ENCODE results near the gene HORMAD2.
A peak's percentile ranks its signal among the peaks of the same experiment; 100 is the strongest.

HORMAD2 gene

DNA sequence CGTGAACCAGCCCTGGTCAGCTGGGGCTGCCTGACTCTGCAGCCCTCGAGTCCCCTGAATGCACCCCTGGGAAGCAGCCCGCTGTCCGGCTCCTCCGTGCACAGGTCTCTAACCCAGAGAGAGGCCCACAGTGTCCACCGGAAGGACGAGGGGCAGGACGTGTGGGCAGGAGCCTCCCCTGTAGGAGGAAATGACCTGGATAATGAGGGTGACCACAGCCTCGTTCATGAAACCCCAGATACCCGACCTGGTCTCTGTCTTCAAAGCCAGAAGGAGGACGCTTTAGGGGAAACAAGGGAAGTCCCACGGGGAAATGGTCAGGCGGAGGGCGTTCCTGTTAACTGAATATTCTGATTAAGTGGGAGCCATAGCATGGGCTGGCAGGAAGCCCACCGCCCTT is 143.0 kb downstream of the HORMAD2 start:
- H3K4me3 ChIP-seq (ENCODE audit: low read depth, low read length): no peak overlapping the region
- TF ChIP-seq, protein P1, sequence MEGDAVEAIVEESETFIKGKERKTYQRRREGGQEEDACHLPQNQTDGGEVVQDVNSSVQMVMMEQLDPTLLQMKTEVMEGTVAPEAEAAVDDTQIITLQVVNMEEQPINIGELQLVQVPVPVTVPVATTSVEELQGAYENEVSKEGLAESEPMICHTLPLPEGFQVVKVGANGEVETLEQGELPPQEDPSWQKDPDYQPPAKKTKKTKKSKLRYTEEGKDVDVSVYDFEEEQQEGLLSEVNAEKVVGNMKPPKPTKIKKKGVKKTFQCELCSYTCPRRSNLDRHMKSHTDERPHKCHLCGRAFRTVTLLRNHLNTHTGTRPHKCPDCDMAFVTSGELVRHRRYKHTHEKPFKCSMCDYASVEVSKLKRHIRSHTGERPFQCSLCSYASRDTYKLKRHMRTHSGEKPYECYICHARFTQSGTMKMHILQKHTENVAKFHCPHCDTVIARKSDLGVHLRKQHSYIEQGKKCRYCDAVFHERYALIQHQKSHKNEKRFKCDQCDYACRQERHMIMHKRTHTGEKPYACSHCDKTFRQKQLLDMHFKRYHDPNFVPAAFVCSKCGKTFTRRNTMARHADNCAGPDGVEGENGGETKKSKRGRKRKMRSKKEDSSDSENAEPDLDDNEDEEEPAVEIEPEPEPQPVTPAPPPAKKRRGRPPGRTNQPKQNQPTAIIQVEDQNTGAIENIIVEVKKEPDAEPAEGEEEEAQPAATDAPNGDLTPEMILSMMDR (IDR thresholded peaks at IDR 0.05; ENCODE audit: insufficient read depth, low read depth, low read length, missing control alignments): no peak
- no peak for DNase-seq (ENCODE audit: low read depth)

DNA sequence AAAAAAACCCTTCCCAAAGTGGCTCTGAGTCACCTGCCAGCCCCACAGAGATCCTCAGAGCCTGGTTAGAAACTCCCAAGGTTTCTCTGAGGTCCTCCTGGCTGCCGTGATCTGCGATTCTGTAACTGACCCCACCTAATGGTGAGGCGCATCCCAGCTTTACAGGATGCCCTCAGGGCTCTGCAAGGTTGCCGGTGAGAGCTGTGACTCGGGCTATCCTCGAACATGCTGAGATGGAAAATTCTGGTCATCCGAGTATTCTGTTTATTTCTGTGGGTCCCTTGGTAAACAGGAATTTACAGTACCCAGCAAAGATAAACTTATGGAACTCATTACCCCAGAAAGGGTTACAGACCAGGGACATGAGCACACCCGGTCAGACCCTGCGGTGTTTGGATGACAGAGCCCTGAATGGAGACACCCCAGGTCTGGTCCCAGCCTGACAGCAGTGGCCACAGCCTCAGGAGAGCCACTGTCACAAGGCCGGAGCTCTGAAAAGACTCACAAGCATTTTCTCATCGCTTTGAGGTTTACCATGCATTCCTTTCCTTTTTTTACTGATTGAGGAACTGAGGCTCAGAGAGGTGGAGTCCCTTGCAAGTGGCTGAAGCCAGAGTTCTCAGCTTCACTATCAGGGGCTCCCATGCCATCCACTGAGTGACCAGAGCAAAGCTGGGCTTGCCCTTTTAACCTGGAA is 144.0 kb downstream of the HORMAD2 start:
- TF ChIP-seq, protein P1 (IDR thresholded peaks at IDR 0.05; ENCODE audit: insufficient read depth, low read depth, low read length, missing control alignments): no peak
- DNase-seq (ENCODE audit: low read depth): peak; percentile 35
- H3K4me3 ChIP-seq (ENCODE audit: low read depth, low read length): no peak overlapping the region

DNA sequence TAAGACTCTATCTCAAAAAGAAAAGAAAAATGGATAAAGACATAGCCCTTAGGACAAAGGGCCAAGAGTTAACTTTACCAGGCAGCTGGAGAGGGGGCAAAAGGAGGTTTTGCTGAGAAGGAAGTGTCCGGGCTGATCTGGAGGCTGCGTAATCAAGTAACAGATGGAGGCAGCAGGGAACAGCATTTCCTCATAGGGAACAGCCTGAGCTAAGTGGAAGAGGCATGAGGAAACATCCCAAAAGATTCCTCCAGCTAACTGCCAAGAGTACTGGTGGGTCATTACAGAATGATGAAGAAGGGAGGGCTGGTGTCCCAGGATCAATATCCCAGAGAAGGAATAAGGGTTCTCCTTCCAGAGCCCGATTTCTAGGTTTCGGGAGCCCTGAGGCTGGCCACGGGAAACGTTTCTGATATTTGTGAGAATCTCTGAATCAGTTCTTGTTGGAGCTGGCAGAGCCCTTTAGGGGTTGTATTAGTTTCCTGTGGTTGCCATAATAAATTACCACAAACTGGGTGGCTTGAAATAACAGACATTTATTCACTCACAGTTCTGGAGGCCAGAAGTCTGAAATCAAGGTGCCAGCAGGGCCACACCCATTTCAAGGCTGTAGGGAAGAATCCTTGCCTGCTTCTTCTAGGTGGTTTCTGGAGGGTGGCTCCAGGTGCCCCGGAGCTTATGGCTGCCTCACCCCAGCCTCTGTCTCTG is 145.1 kb downstream of the HORMAD2 start:
- DNase-seq (ENCODE audit: low read depth): no peak
- TF ChIP-seq, protein P1 (IDR thresholded peaks at IDR 0.05; ENCODE audit: insufficient read depth, low read depth, low read length, missing control alignments): no peak
- no peak overlapping the region for H3K4me3 ChIP-seq (ENCODE audit: low read depth, low read length)

DNA sequence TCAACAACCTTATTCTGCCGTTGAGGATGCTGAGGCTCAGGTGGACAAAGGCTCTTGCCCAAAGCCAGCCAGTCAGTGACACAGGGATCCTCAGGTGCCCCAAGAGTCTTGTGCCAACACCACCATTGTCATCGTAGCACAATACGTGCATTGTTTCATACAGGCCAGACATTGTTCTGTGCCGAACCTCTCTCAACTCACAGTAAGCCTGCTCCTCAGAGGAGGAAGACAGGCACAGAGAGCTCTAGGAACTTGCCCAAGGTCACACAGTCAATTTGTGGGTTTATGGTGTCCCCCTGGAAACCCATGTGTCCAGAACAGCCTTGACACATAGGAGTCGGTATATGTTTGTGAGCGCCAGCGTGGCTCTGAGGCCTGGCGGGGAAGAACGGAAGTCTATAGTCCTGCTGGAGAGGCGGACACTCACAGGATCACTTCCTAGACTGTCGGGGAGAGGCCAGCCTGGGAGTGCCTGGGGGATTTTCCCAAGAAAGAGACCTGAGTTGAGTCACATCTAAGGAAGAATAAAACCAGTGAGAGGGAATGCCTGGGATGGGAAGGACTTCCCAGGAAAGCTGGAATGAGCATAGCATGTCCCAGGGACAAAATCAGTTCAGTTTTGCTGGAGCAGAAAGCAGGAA is 146.0 kb downstream of the HORMAD2 start:
- H3K4me3 ChIP-seq (ENCODE audit: low read depth, low read length): no peak overlapping the region
- no peak for DNase-seq (ENCODE audit: low read depth)

More for the DNA sequence above, 146.0 kb downstream of the HORMAD2 start:
- TF ChIP-seq, protein P1 (IDR thresholded peaks at IDR 0.05; ENCODE audit: insufficient read depth, low read depth, low read length, missing control alignments): no peak
